H1 (cell line): ENCODE measurements around the gene LTA. TPM values are rescaled to one million over a fixed set of nuclear protein-coding genes. Genes with fewer than 3 reads are reported as not detected.

Source experiments
- CHD1 ChIP-seq: IDR thresholded peaks from 2 replicates; pipeline ENCODE4 v1.6.1; 2012; ENCODE audit warnings: low read depth, low read length, improper control_type of control experiment
- CREB1 ChIP-seq: IDR thresholded peaks from 2 replicates; pipeline ENCODE4 v1.6.1; 2012; ENCODE audit warnings: inconsistent platforms
- EP300 ChIP-seq, 2 experiments: IDR thresholded peaks; 1 replicate in 1 of 2; 2 replicates in 1 of 2; pipeline ENCODE4 v1.6.1; 2011 to 2012; ENCODE audit warnings: low read depth in 2 of 2, low read length in 2 of 2, mild to moderate bottlenecking in 2 of 2, borderline replicate concordance in 1 of 2, inconsistent platforms in 1 of 2, moderate library complexity in 1 of 2
- SP2 ChIP-seq: IDR thresholded peaks from 2 replicates; pipeline ENCODE4 v1.6.1; 2012; ENCODE audit warnings: mild to moderate bottlenecking, low read length, inconsistent platforms
- polyA plus RNA-seq, 7 experiments: library from polyadenylated mRNA; depleted of rRNA in 3 of 7; stranded (reverse) in 5 of 7; unstranded in 2 of 7; fragments of >200 nt in 5 of 7; fragments of 200-250 nt in 2 of 7; gene quantifications; 1 replicate in 5 of 7; 2 replicates in 1 of 7; 4 replicates in 1 of 7; pipeline versions ENCODE4 v1.2.1 to v1.2.3, GENCODE V29; 2011 to 2013; ENCODE audit warnings: missing spikeins in 2 of 7, mixed read lengths in 2 of 7
- total RNA-seq: library from RNA; stranded (reverse); fragmentation: NEBNext Ultra II Directional; extraction: Animal tissue kit (Norgen Biotek cat#: 25700); gene quantifications from 2 replicates; pipeline ENCODE4 v1.2.1, GENCODE V29; 2021

Gene LTA
- total and polyA plus RNA-seq, 2 of the 8 experiments (the other 6 are each of a cell fraction or from before 2014, with no cell fraction given): not detected

- TF ChIP-seq CHD1 (no peak), EP300 (IDR thresholded peaks at IDR 0.05; ENCODE audit: borderline replicate concordance in 1 of 2, low read depth in 2 of 2, low read length in 2 of 2) (no peak), CREB1 (no peak), SP2 (no peak)
Measured at GRCh38 chr6:31568537-31568961, 3.5 kb upstream of the LTA start (continued).
